Natural killer cell (primary cell): ENCODE measurements around the gene CHN2. TPM values are rescaled to one million over a fixed set of nuclear protein-coding genes. Genes with fewer than 3 reads are reported as not detected.
A peak's percentile ranks its signal among the peaks of the same experiment; 100 is the strongest.

Experiments used
- ATAC-seq, 3 donors: fragments of 150-1000 bp in 2 of 3; fragments of 200-7000 bp in 1 of 3; cut with Tn5 transposase; 1 replicate in 1 of 3; 2 replicates in 2 of 3; pipeline ENCODE4 v1.10.0; 2021; ENCODE audit warnings: mild to moderate bottlenecking in 2 of 3, moderate library complexity in 2 of 3
- DNase-seq, 2 donors: peaks; one replicate each; pipeline versions ENCODE4 v3.0.0 to v3.0.0-alpha.2; 2013 to 2021; ENCODE audit warnings: mixed read lengths in 1 of 2
- H3K27ac ChIP-seq: one replicate; pipeline ENCODE4 v1.5.1; 2013; ENCODE audit warnings: mild to moderate bottlenecking, low read length
- H3K27me3 ChIP-seq: one replicate; pipeline ENCODE4 v1.6.1; 2013; ENCODE audit warnings: low read length; ENCODE audit not compliant: control insufficient read depth, insufficient read depth
- H3K36me3 ChIP-seq: one replicate; pipeline ENCODE4 v1.6.1; 2013; ENCODE audit warnings: low read length; ENCODE audit not compliant: control insufficient read depth, insufficient read depth
- H3K4me1 ChIP-seq: one replicate; pipeline ENCODE4 v1.6.1; 2013; ENCODE audit warnings: low read length; ENCODE audit not compliant: control insufficient read depth, insufficient read depth
- H3K4me3 ChIP-seq: one replicate; pipeline ENCODE4 v1.5.1; 2013; ENCODE audit warnings: low read length
- H3K9me3 ChIP-seq: one replicate; pipeline ENCODE4 v1.6.1; 2013; ENCODE audit warnings: low read length; ENCODE audit not compliant: control insufficient read depth, insufficient read depth
- H3K27ac Mint-ChIP-seq, 2 donors: one replicate each; pipeline ENCODE4 v1.8.0; 2022; ENCODE audit warnings: mild to moderate bottlenecking in 2 of 2, mixed read lengths in 2 of 2, moderate library complexity in 1 of 2
- H3K27me3 Mint-ChIP-seq, 2 donors: one replicate each; pipeline ENCODE4 v1.8.0; 2022; ENCODE audit warnings: low read depth in 2 of 2, mixed read lengths in 2 of 2
- H3K36me3 Mint-ChIP-seq: one replicate; pipeline ENCODE4 v1.8.0; 2022; ENCODE audit warnings: mixed read lengths
- H3K4me1 Mint-ChIP-seq, 2 donors: one replicate each; pipeline ENCODE4 v1.8.0; 2022; ENCODE audit warnings: mixed read lengths in 2 of 2
- H3K4me3 Mint-ChIP-seq: one replicate; pipeline ENCODE4 v1.8.0; 2022; ENCODE audit warnings: mild to moderate bottlenecking, moderate library complexity, mixed read lengths
- H3K9me3 Mint-ChIP-seq, 2 donors: one replicate each; pipeline ENCODE4 v1.8.0; 2022; ENCODE audit warnings: mixed read lengths in 2 of 2
- WGBS: methylation state at CpG from one replicate; pipeline ENCODE4 v1.1.7; 2013; ENCODE audit warnings: missing lambda C conversion rate; ENCODE audit not compliant: insufficient coverage; 5-methylcytosine and 5-hydroxymethylcytosine counted together
- intact Hi-C: fragments of 100-400 bp; cut with micrococcal nuclease; formaldehyde crosslinking; loops from one replicate; pipeline ENCODE4 v1.14.2; 2022
- total RNA-seq, 4 donors: library from RNA; stranded (reverse); fragments of 120-200 nt in 1 of 4; gene quantifications; one replicate each; pipeline versions ENCODE4 v1.2.3 to v1.2.4, GENCODE V29; 2013 to 2022
- TF ChIP-seq, protein P1 (sequence below): fragments of 200-600 bp; IDR thresholded peaks from one replicate; pipeline ENCODE4 v1.8.0; 2022; ENCODE audit warnings: antibody characterized with exemption

The CHN2 gene
- total RNA-seq, 3 donors from 2014 or later (not counting 1 experiment from before 2014, with no cell fraction given): 23.2 to 40.6 (median 30.2) TPM

DNA sequence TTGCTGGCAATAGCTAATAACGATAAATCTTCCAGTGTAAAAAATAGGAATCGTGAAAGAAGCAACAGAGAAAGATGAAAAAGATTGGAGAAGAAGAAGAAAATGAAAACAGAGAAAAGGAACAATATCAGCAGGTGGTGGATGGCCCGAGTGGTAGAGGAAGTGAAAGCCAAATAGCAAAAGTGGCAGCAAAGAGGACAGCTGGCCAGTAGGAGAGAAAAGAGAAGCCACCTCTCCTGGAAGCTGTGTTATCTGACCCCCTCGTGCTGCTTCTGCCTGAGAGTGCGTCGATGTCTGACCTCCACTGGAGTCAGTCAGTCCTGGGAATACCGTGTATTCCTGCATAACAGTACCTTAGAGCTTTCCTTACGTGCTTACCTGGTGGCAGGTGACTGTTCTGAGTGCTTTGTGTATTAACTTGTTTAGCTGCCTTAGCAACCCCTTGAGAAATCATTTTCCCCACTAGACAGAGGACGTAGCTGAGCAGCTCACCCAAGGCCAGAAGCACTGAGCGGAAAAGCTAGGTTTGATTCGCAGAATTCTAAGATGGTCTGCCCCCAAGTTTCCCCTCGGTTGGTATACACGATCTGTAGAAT is 88.3 kb downstream of the CHN2 start:
- H3K4me1 ChIP-seq: peaks cover 23% of the 10 kb centered on the region
- H3K36me3 ChIP-seq: no peaks in the 10 kb centered on the region
- intact Hi-C loops: no loop called here
- no peaks in the 10 kb centered on the region for H3K9me3 ChIP-seq
- Mint-ChIP-seq H3K9me3 (no peaks in the 10 kb centered on the region), H3K4me3 (no peak overlapping the region), H3K27ac (peak overlapping the region in 1 of 2 donors; percentile 5), H3K27me3 (peaks cover 14 to 30% of the 10 kb centered on the region in 2 donors), H3K36me3 (no peaks in the 10 kb centered on the region), H3K4me1 (peaks cover 48 to 54% of the 10 kb centered on the region in 2 donors)
- H3K27ac ChIP-seq: no peak overlapping the region
- 82% methylated on average over 13 of the region's 13 CpGs for WGBS
- H3K4me3 ChIP-seq: no peak overlapping the region
- TF ChIP-seq, protein P1, sequence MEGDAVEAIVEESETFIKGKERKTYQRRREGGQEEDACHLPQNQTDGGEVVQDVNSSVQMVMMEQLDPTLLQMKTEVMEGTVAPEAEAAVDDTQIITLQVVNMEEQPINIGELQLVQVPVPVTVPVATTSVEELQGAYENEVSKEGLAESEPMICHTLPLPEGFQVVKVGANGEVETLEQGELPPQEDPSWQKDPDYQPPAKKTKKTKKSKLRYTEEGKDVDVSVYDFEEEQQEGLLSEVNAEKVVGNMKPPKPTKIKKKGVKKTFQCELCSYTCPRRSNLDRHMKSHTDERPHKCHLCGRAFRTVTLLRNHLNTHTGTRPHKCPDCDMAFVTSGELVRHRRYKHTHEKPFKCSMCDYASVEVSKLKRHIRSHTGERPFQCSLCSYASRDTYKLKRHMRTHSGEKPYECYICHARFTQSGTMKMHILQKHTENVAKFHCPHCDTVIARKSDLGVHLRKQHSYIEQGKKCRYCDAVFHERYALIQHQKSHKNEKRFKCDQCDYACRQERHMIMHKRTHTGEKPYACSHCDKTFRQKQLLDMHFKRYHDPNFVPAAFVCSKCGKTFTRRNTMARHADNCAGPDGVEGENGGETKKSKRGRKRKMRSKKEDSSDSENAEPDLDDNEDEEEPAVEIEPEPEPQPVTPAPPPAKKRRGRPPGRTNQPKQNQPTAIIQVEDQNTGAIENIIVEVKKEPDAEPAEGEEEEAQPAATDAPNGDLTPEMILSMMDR: no peak
- H3K27me3 ChIP-seq: no peaks in the 10 kb centered on the region
- DNase-seq (no peak), ATAC-seq (no peak)

DNA sequence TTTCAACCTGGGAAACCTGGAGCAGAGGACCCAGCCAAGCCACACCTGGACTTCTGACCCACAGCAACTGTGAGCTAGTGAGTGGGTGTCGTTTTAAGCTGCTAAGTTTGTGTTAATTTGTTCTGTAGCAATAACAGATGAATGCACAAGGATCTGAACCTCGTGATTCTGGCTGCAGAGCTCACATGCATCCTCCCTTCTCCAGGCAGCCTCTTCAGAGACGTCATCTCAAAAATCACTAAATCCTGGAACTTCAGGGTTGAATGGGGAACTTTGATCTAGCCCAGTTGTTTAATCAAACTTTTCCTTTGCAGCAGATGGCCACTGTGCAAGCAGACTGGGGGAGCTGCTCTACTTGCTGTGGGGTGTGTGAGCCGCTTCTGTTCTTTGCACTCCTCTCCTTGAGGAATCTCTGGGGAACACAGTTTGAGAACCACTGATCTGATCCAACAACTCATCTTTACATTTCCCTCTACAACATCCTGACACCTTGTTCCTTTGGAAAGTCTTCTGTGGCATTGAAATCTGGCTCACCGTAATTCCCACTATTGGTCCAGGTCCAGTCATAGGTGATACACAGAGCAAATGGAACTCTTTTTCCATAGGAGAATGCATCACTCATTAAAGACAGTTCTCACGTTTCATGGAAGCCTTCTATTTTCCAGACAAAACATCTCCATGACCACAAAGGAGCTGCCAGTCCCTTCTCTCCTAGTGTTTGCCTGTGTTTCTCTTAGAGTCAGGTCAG is 90.3 kb downstream of the CHN2 start:
- no peaks in the 10 kb centered on the region for H3K9me3 Mint-ChIP-seq
- no peaks in the 10 kb centered on the region for H3K36me3 Mint-ChIP-seq
- H3K27ac ChIP-seq: no peak overlapping the region
- no peaks in the 10 kb centered on the region for H3K27me3 ChIP-seq
- ATAC-seq (peak in 1 of 3 donors; percentile 39), DNase-seq (no peak)
- intact Hi-C loops: loop anchor here (1.0 kb wide), 2 partner anchors 52 to 89 kb away; no protein-coding TSS in a partner anchor
- no peaks in the 10 kb centered on the region for H3K36me3 ChIP-seq
- no peak overlapping the region for H3K4me3 ChIP-seq
- peaks cover 48 to 50% of the 10 kb centered on the region in 2 donors for H3K4me1 Mint-ChIP-seq
- H3K9me3 ChIP-seq: no peaks in the 10 kb centered on the region
- H3K4me1 ChIP-seq: peaks cover 26% of the 10 kb centered on the region
- peak overlapping the region; percentile 78 to 85 for H3K27ac Mint-ChIP-seq
- H3K4me3 Mint-ChIP-seq: peak overlapping the region; percentile 82
- WGBS: 66% methylated on average over 6 of the region's 6 CpGs
- H3K27me3 Mint-ChIP-seq: peaks cover 12 to 30% of the 10 kb centered on the region in 2 donors
- TF ChIP-seq, protein P1: no peak

DNA sequence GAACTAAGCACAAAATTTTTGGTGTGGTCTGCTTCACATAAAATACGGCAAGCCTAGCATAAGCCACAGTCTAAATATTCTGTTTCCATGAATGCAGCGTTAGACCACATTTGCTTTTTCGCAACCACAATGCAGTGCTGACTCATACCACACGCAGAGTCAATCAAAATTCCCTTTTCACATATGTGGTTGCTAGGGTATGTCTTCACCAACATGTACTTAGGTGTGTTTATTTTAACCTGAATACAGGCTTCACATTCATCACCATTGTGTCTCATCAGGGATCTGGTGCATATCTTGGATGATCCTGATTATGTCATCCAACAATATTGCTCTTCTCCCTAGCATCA is 90.8 kb downstream of the CHN2 start:
- 0% methylated on average over 4 of the region's 4 CpGs for WGBS
- Histone ChIP-seq H3K4me1 (peaks cover 26% of the 10 kb centered on the region), H3K36me3 (no peaks in the 10 kb centered on the region), H3K4me3 (no peak overlapping the region), H3K9me3 (no peaks in the 10 kb centered on the region), H3K27me3 (no peaks in the 10 kb centered on the region), H3K27ac (no peak overlapping the region)
- Mint-ChIP-seq H3K4me1 (peaks cover 42 to 47% of the 10 kb centered on the region in 2 donors), H3K36me3 (no peaks in the 10 kb centered on the region), H3K27me3 (peaks cover 12 to 30% of the 10 kb centered on the region in 2 donors), H3K9me3 (no peaks in the 10 kb centered on the region), H3K27ac (peak overlapping the region; percentile 78 to 85), H3K4me3 (peak overlapping the region; percentile 82)
- peak; percentile 40 to 73 for DNase-seq
- peak; percentile 81 to 95 (median 81) for ATAC-seq
- TF ChIP-seq, protein P1: no peak
- intact Hi-C loops: loop anchor here (1.0 kb wide), 2 partner anchors 52 to 89 kb away; no protein-coding TSS in a partner anchor
